ENCODE results near the gene NHLRC2. TPM values are rescaled to one million over a fixed set of nuclear protein-coding genes. Genes with fewer than 3 reads are reported as not detected.

Gene NHLRC2
- total RNA-seq, 4 donors from 2014 or later: 47.1 to 66.7 (median 56.2) TPM

- no peak overlapping the region for H3K27ac ChIP-seq
- intact Hi-C loops (cut with DNase I): no loop called here
- H3K9me3 ChIP-seq: no peaks in the 10 kb centered on the region
- WGBS, 2 donors: 91 to 92% methylated on average over 9 of the region's 9 CpGs
- TF ChIP-seq, protein P1, sequence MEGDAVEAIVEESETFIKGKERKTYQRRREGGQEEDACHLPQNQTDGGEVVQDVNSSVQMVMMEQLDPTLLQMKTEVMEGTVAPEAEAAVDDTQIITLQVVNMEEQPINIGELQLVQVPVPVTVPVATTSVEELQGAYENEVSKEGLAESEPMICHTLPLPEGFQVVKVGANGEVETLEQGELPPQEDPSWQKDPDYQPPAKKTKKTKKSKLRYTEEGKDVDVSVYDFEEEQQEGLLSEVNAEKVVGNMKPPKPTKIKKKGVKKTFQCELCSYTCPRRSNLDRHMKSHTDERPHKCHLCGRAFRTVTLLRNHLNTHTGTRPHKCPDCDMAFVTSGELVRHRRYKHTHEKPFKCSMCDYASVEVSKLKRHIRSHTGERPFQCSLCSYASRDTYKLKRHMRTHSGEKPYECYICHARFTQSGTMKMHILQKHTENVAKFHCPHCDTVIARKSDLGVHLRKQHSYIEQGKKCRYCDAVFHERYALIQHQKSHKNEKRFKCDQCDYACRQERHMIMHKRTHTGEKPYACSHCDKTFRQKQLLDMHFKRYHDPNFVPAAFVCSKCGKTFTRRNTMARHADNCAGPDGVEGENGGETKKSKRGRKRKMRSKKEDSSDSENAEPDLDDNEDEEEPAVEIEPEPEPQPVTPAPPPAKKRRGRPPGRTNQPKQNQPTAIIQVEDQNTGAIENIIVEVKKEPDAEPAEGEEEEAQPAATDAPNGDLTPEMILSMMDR (IDR thresholded peaks at IDR 0.05): no peak
- no peak for TF ChIP-seq POLR2A (IDR thresholded peaks at IDR 0.05)
- H3K4me3 ChIP-seq (replicated peaks in 1 of 3): no peak overlapping the region
- DNase-seq: no peak
- peaks cover 0 to 5% of the 10 kb centered on the region in 2 donors for H3K4me1 ChIP-seq
- no peaks in the 10 kb centered on the region for H3K36me3 ChIP-seq
- H3K27me3 ChIP-seq: no peaks in the 10 kb centered on the region
These were observed 90.7 kb downstream of the NHLRC2 start for GRCh38 chr10:113945075-113945686.

GRCh38 chr10:113945687-113946085 lies 91.2 kb downstream of the NHLRC2 start:
- H3K4me3 ChIP-seq (replicated peaks in 1 of 3): no peak overlapping the region
- no peaks in the 10 kb centered on the region for H3K36me3 ChIP-seq
- no peak overlapping the region for H3K27ac ChIP-seq
- no peak for DNase-seq
- 89% methylated on average over 4 of the region's 4 CpGs for whole genome bisulfite sequencing, 2 donors
- intact Hi-C loops (cut with DNase I): no loop called here
- H3K4me1 ChIP-seq: peaks cover 0 to 5% of the 10 kb centered on the region in 2 donors
- H3K9me3 ChIP-seq: no peaks in the 10 kb centered on the region
- H3K27me3 ChIP-seq: no peaks in the 10 kb centered on the region
- no peak for TF ChIP-seq POLR2A (IDR thresholded peaks at IDR 0.05)
- TF ChIP-seq, protein P1 (IDR thresholded peaks at IDR 0.05): no peak

DNA sequence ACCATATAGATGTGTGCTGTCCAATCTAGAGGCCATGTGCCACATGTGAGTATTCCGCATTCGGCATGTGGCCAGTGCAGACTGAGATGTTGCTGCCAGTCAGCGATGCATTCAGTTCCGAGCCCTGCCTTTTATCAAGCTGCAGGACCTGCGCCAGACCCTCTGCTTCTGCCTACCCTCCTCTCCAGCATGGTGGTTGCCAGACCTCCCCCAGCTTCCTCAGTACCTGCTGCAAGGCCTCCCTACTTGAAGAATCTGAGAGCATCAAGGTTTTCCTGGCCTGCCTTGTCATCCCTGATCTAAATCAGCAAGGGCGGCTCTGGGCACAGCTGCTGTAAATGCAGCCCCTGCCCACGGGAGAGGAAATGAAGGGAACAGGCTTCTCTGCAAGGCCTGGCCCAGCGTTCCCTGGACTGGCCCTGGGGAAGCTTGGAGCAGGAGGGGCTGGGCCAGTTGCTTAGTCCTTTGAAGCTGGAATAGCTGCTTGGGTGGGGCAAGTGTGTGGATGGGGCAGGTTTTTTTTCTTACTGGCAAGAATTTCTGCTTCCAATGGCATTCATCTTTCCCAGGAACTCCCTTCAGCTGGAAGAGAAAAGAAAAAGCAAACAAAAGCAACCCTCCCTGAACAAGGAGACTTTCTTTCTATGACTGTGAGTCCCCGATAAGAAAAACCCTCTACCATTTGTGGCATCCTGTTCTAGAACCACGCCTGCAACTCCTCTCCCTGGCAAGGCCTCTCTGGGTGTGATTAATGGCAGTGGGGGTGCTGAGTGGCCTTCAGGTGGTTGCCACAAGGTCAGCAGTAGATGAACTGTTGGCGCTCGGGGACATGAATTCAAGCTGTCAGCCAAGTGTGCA lies 93.0 kb downstream of the NHLRC2 start:
- TF ChIP-seq POLR2A (IDR thresholded peaks at IDR 0.05): no peak
- TF ChIP-seq, protein P1 (IDR thresholded peaks at IDR 0.05): no peak
- WGBS, 2 donors: 73 to 83% methylated on average over 12 of the region's 12 CpGs
- intact Hi-C loops (cut with DNase I): no loop called here
- H3K4me1 ChIP-seq: peaks cover 0 to 5% of the 10 kb centered on the region in 2 donors
- no peak overlapping the region for H3K4me3 ChIP-seq (replicated peaks in 1 of 3)
- H3K36me3 ChIP-seq: no peaks in the 10 kb centered on the region
- no peaks in the 10 kb centered on the region for H3K27me3 ChIP-seq
- no peaks in the 10 kb centered on the region for H3K9me3 ChIP-seq
- H3K27ac ChIP-seq: no peak overlapping the region
- DNase-seq: no peak

DNA sequence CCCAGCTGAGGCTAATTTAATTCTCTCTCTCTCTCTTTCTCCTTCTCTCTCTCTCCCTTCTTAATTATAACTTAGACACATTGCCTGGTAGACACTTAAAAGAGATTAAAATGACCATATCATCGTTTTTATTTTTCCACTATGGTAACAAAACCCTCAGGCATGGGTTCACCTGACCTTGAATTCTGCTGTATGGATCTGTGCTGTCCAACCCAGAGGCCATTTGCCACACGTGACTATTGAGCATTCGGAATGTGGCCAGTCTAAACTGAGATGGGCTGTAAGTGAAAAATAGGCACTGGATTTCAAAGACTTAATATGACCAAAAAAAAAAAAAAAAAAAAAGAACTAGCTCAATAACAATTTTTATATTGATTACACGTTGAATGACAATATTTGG lies 93.6 kb downstream of the NHLRC2 start:
- peaks cover 0 to 5% of the 10 kb centered on the region in 2 donors for H3K4me1 ChIP-seq
- intact Hi-C loops (cut with DNase I): no loop called here
- H3K36me3 ChIP-seq: no peaks in the 10 kb centered on the region
- no peaks in the 10 kb centered on the region for H3K27me3 ChIP-seq
- no peaks in the 10 kb centered on the region for H3K9me3 ChIP-seq
- TF ChIP-seq POLR2A (IDR thresholded peaks at IDR 0.05): no peak
- TF ChIP-seq, protein P1 (IDR thresholded peaks at IDR 0.05): no peak
- no peak overlapping the region for H3K4me3 ChIP-seq (replicated peaks in 1 of 3)
- no peak for DNase-seq
- 87 to 89% methylated on average over 4 of the region's 4 CpGs for WGBS, 2 donors
- no peak overlapping the region for H3K27ac ChIP-seq

GRCh38 chr10:113950268-113950667 lies 95.8 kb downstream of the NHLRC2 start:
- no peaks in the 10 kb centered on the region for H3K27me3 ChIP-seq
- DNase-seq: no peak
- TF ChIP-seq, protein P1 (IDR thresholded peaks at IDR 0.05): no peak
- no peak for TF ChIP-seq POLR2A (IDR thresholded peaks at IDR 0.05)
- peaks cover 0 to 5% of the 10 kb centered on the region in 2 donors for H3K4me1 ChIP-seq
- H3K27ac ChIP-seq: no peak overlapping the region
- H3K36me3 ChIP-seq: no peaks in the 10 kb centered on the region
- intact Hi-C loops (cut with DNase I): no loop called here
- no peak overlapping the region for H3K4me3 ChIP-seq (replicated peaks in 1 of 3)
- H3K9me3 ChIP-seq: no peaks in the 10 kb centered on the region

Data from thyroid gland (tissue), 4 donors.